H9 (cell line): Measurements from ENCODE around the gene ATXN1L. TPM values are rescaled to one million over a fixed set of nuclear protein-coding genes. Genes with fewer than 3 reads are reported as not detected.
"Not testable (repeated sequence)": the region's sequence is repeated elsewhere in the genome, so short reads cannot be mapped to it uniquely, and the experiment has no call there.

Experiments used
- DNase-seq: peaks from one replicate; pipeline ENCODE4 v3.0.0-alpha.2; 2017
- H2AFZ ChIP-seq: one replicate; pipeline ENCODE4 v1.6.1; 2013; ENCODE audit warnings: mild to moderate bottlenecking, low read length, control low read depth, moderate library complexity
- H2AK5ac ChIP-seq: 2 replicates; pipeline ENCODE4 v1.6.1; 2013; ENCODE audit warnings: low read length, control low read depth, mixed read lengths; ENCODE audit not compliant: insufficient read length
- H2BK120ac ChIP-seq: one replicate; pipeline ENCODE4 v1.6.1; 2013; ENCODE audit warnings: low read depth, mild to moderate bottlenecking, low read length, control low read depth, inconsistent platforms; ENCODE audit not compliant: poor library complexity, severe bottlenecking
- H2BK12ac ChIP-seq: 2 replicates; pipeline ENCODE4 v1.6.1; 2013; ENCODE audit warnings: low read length, control low read depth, mixed read lengths, low read depth; ENCODE audit not compliant: insufficient read length
- H2BK15ac ChIP-seq: 2 replicates; pipeline ENCODE4 v1.6.1; 2013; ENCODE audit warnings: low read depth, low read length, control low read depth
- H2BK20ac ChIP-seq: one replicate; pipeline ENCODE4 v1.6.1; 2013; ENCODE audit warnings: low read depth, mild to moderate bottlenecking, low read length, control low read depth, inconsistent platforms; ENCODE audit not compliant: poor library complexity, severe bottlenecking
- H2BK5ac ChIP-seq: 2 replicates; pipeline ENCODE4 v1.6.1; 2013; ENCODE audit warnings: low read length, control low read depth, mixed read lengths; ENCODE audit not compliant: insufficient read length
- H3K14ac ChIP-seq: 2 replicates; pipeline ENCODE4 v1.6.1; 2013; ENCODE audit warnings: low read length, control low read depth; ENCODE audit not compliant: insufficient read depth
- H3K18ac ChIP-seq: 2 replicates; pipeline ENCODE4 v1.6.1; 2013; ENCODE audit warnings: low read depth, mild to moderate bottlenecking, mixed read lengths, low read length, control low read depth; ENCODE audit not compliant: insufficient read length
- H3K23ac ChIP-seq: 2 replicates; pipeline ENCODE4 v1.6.1; 2013; ENCODE audit warnings: low read length, control low read depth, mixed read lengths, low read depth; ENCODE audit not compliant: insufficient read length
- H3K23me2 ChIP-seq: 2 replicates; pipeline ENCODE4 v1.6.1; 2013; ENCODE audit warnings: low read depth, mild to moderate bottlenecking, mixed read lengths, low read length, control low read depth; ENCODE audit not compliant: insufficient read length, poor library complexity, severe bottlenecking
- H3K27ac ChIP-seq: 2 replicates; pipeline ENCODE4 v1.5.1; 2013; ENCODE audit warnings: low read length, control low read depth, mixed read lengths, low read depth; ENCODE audit not compliant: insufficient read length
- H3K27me3 ChIP-seq: 2 replicates; pipeline ENCODE4 v1.6.1; 2013; ENCODE audit warnings: low read length, control low read depth, inconsistent platforms; ENCODE audit not compliant: insufficient read depth
- H3K4ac ChIP-seq: 2 replicates; pipeline ENCODE4 v1.6.1; 2013; ENCODE audit warnings: low read depth, mild to moderate bottlenecking, control low read depth, inconsistent platforms, low read length, moderate library complexity
- H3K4me1 ChIP-seq: 2 replicates; pipeline ENCODE4 v1.6.1; 2013; ENCODE audit warnings: low read length, control low read depth, inconsistent platforms; ENCODE audit not compliant: insufficient read depth
- H3K4me2 ChIP-seq: 2 replicates; pipeline ENCODE4 v1.6.1; 2013; ENCODE audit warnings: low read length, control low read depth, mixed read lengths; ENCODE audit not compliant: insufficient read length, insufficient read depth
- H3K56ac ChIP-seq: 2 replicates; pipeline ENCODE4 v1.6.1; 2013; ENCODE audit warnings: low read depth, mild to moderate bottlenecking, mixed read lengths, low read length, control low read depth; ENCODE audit not compliant: insufficient read length
- H3K79me1 ChIP-seq: 2 replicates; pipeline ENCODE4 v1.6.1; 2013; ENCODE audit warnings: low read depth, mild to moderate bottlenecking, moderate library complexity, low read length, control low read depth, inconsistent platforms; ENCODE audit not compliant: insufficient read depth, poor library complexity, severe bottlenecking
- H3K79me2 ChIP-seq: 2 replicates; pipeline ENCODE4 v1.6.1; 2013; ENCODE audit warnings: low read length, control low read depth, inconsistent platforms; ENCODE audit not compliant: insufficient read depth
- H3K9ac ChIP-seq: 2 replicates; pipeline ENCODE4 v1.6.1; 2013; ENCODE audit warnings: low read length, control low read depth, mixed read lengths; ENCODE audit not compliant: insufficient read length; ENCODE audit errors: extremely low read depth
- H3K9me3 ChIP-seq: one replicate; pipeline ENCODE4 v1.6.1; 2013; ENCODE audit warnings: low read depth, low read length, inconsistent platforms; ENCODE audit not compliant: control insufficient read depth
- H3T11ph ChIP-seq: one replicate; pipeline ENCODE4 v1.6.1; 2013; ENCODE audit warnings: mild to moderate bottlenecking, low read length, control low read depth, inconsistent platforms
- H4K20me1 ChIP-seq: one replicate; pipeline ENCODE4 v1.6.1; 2013; ENCODE audit not compliant: control insufficient read depth, insufficient read length, insufficient read depth
- H4K5ac ChIP-seq: 2 replicates; pipeline ENCODE4 v1.6.1; 2013; ENCODE audit warnings: low read depth, mild to moderate bottlenecking, mixed read lengths, low read length, control low read depth; ENCODE audit not compliant: insufficient read length
- H4K8ac ChIP-seq: replicated peaks from 2 replicates; pipeline ENCODE4 v1.6.1; 2013; ENCODE audit warnings: low read length, control low read depth, mixed read lengths, low read depth; ENCODE audit not compliant: insufficient read length
- H4K91ac ChIP-seq: 2 replicates; pipeline ENCODE4 v1.6.1; 2013; ENCODE audit warnings: low read depth, mild to moderate bottlenecking, moderate library complexity, mixed read lengths, low read length, control low read depth; ENCODE audit not compliant: insufficient read length
- H3K27ac Mint-ChIP-seq, 3 experiments: 2 replicates in 2 of 3; 3 replicates in 1 of 3; pipeline ENCODE4 v1.8.0; 2020 to 2021; ENCODE audit warnings: mixed read lengths in 3 of 3, mild to moderate bottlenecking in 1 of 3, moderate library complexity in 1 of 3
- H3K27me3 Mint-ChIP-seq: 2 replicates; pipeline ENCODE4 v1.8.0; 2021; ENCODE audit warnings: low read depth, mild to moderate bottlenecking, moderate library complexity, mixed read lengths
- H3K36me3 Mint-ChIP-seq, 3 experiments: 2 replicates in 2 of 3; 3 replicates in 1 of 3; pipeline ENCODE4 v1.8.0; 2020 to 2021; ENCODE audit warnings: low read depth in 3 of 3, mixed read lengths in 3 of 3; ENCODE audit not compliant: insufficient read depth in 1 of 3
- H3K4me1 Mint-ChIP-seq, 2 experiments: 2 replicates each; pipeline ENCODE4 v1.8.0; 2020; ENCODE audit warnings: mixed read lengths in 2 of 2
- H3K4me3 Mint-ChIP-seq, 2 experiments: 2 replicates in 1 of 2; 3 replicates in 1 of 2; pipeline ENCODE4 v1.8.0; 2020 to 2021; ENCODE audit warnings: mild to moderate bottlenecking in 2 of 2, mixed read lengths in 2 of 2, moderate library complexity in 1 of 2
- H3K9me3 Mint-ChIP-seq, 2 experiments: 2 replicates in 1 of 2; 3 replicates in 1 of 2; pipeline ENCODE4 v1.8.0; 2020; ENCODE audit warnings: mild to moderate bottlenecking in 2 of 2, mixed read lengths in 2 of 2, moderate library complexity in 1 of 2
- WGBS: extraction: QIAGEN DNeasy Blood & Tissue Kit; methylation state at CpG from one replicate; pipeline ENCODE4 v1.1.7; 2013; ENCODE audit warnings: missing lambda C conversion rate, low lambda C conversion rate, mixed read lengths; ENCODE audit not compliant: insufficient read length; ENCODE audit errors: extremely low coverage; 5-methylcytosine and 5-hydroxymethylcytosine counted together
- total RNA-seq: library from RNA; stranded (reverse); gene quantifications from 2 replicates; pipeline ENCODE4 v1.2.1, GENCODE V29; 2021
- TF ChIP-seq, protein P1 (sequence below): fragments of 200-600 bp; sonication (generic); conservative IDR thresholded peaks from 3 replicates; pipeline ENCODE4 v1.8.0; 2021; ENCODE audit warnings: antibody characterized with exemption, mild to moderate bottlenecking

Gene ATXN1L
- total RNA-seq, 1 experiment from 2014 or later = 30.3 TPM

GRCh38 chr16:71830359-71830758, 15.4 kb upstream of the ATXN1L start:
- Mint-ChIP-seq H3K27me3 (peaks cover 12% of the 10 kb centered on the region), H3K4me3 (no peak overlapping the region), H3K4me1 (no peaks in the 10 kb centered on the region), H3K9me3 (no peaks in the 10 kb centered on the region), H3K36me3 (no peaks in the 10 kb centered on the region), H3K27ac (no peak overlapping the region)
- Histone ChIP-seq H2BK12ac (no peak overlapping the region), H4K91ac (no peak overlapping the region), H2AFZ (no peak overlapping the region), H4K20me1 (no peaks in the 10 kb centered on the region), H3K23me2 (no peaks in the 10 kb centered on the region), H3K4me2 (no peak overlapping the region), H3K9ac (no peak overlapping the region), H3K79me1 (no peaks in the 10 kb centered on the region), H3K4ac (no peak overlapping the region), H3K56ac (no peak overlapping the region), H3K23ac (no peak overlapping the region), H2BK20ac (no peak overlapping the region), H3K9me3 (no peaks in the 10 kb centered on the region), H4K8ac (no peak overlapping the region), H2AK5ac (no peak overlapping the region), H2BK5ac (no peak overlapping the region), H3K4me1 (no peaks in the 10 kb centered on the region), H3K14ac (no peak overlapping the region), H2BK120ac (no peak overlapping the region), H4K5ac (no peak overlapping the region), H3K27ac (no peak overlapping the region), H3K79me2 (no peaks in the 10 kb centered on the region), H3K18ac (no peak overlapping the region), H3K27me3 (no peaks in the 10 kb centered on the region), H2BK15ac (no peak overlapping the region), H3T11ph (no peak overlapping the region)
- no CpG with 5 or more reads among the region's 2 CpGs for WGBS
- TF ChIP-seq, protein P1, sequence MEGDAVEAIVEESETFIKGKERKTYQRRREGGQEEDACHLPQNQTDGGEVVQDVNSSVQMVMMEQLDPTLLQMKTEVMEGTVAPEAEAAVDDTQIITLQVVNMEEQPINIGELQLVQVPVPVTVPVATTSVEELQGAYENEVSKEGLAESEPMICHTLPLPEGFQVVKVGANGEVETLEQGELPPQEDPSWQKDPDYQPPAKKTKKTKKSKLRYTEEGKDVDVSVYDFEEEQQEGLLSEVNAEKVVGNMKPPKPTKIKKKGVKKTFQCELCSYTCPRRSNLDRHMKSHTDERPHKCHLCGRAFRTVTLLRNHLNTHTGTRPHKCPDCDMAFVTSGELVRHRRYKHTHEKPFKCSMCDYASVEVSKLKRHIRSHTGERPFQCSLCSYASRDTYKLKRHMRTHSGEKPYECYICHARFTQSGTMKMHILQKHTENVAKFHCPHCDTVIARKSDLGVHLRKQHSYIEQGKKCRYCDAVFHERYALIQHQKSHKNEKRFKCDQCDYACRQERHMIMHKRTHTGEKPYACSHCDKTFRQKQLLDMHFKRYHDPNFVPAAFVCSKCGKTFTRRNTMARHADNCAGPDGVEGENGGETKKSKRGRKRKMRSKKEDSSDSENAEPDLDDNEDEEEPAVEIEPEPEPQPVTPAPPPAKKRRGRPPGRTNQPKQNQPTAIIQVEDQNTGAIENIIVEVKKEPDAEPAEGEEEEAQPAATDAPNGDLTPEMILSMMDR = no peak
- DNase-seq = no peak

DNA sequence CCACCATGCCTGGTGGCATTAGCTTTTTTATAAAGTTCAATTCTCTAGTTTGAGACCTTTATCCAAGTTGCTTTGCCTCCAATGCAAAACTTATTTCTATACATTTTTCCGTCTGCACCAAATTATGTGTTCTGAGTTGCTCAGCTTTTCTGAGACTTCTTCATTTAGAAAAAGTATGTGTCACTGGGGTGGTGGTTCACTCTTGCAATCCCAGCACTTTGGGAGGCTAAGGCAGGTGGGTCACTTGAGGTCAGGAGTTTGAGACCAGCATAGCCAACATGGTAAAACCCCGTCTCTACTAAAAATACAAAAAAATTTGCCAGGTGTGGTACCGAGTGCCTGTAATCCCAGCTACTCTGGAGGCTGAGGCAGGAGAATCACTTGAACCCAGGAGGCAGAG, 14.1 kb upstream of the ATXN1L start:
- not testable (repeated sequence) for H2BK20ac ChIP-seq, H3K27ac Mint-ChIP-seq, H2BK5ac ChIP-seq, H3K4me3 Mint-ChIP-seq, H2AK5ac ChIP-seq, H4K91ac ChIP-seq, H3K4me1 Mint-ChIP-seq, H3K27ac ChIP-seq, H4K5ac ChIP-seq, H3K56ac ChIP-seq, H3K36me3 Mint-ChIP-seq, H2AFZ ChIP-seq, H3K4ac ChIP-seq, H3K79me2 ChIP-seq, H3K27me3 ChIP-seq, H3K27me3 Mint-ChIP-seq, H3K9me3 Mint-ChIP-seq, H3K4me1 ChIP-seq, H3K9me3 ChIP-seq, H2BK12ac ChIP-seq, H2BK15ac ChIP-seq, DNase-seq, H2BK120ac ChIP-seq, H4K8ac ChIP-seq, H3K14ac ChIP-seq, H3K23me2 ChIP-seq, H4K20me1 ChIP-seq, H3K18ac ChIP-seq, H3T11ph ChIP-seq, H3K4me2 ChIP-seq, H3K79me1 ChIP-seq, H3K23ac ChIP-seq, H3K9ac ChIP-seq
- WGBS = no CpG with 5 or more reads among the region's 3 CpGs
